Measurements from ENCODE around the gene KIF22. TPM values are rescaled to one million over a fixed set of nuclear protein-coding genes. Genes with fewer than 3 reads are reported as not detected.
A peak's percentile ranks its signal among the peaks of the same experiment; 100 is the strongest.

KIF22 gene
- total and polyA plus RNA-seq, 9 of the 15 experiments (the other 6 are each of a cell fraction or from before 2014, with no cell fraction given): 8.7 to 232 (median 131) TPM

- TF ChIP-seq BRCA1 (IDR thresholded peaks at IDR 0.05): no peak
- TF ChIP-seq BRCA1 (CRISPR knock-in tag; IDR thresholded peaks at IDR 0.05): no peak
- TF ChIP-seq, protein P1, sequence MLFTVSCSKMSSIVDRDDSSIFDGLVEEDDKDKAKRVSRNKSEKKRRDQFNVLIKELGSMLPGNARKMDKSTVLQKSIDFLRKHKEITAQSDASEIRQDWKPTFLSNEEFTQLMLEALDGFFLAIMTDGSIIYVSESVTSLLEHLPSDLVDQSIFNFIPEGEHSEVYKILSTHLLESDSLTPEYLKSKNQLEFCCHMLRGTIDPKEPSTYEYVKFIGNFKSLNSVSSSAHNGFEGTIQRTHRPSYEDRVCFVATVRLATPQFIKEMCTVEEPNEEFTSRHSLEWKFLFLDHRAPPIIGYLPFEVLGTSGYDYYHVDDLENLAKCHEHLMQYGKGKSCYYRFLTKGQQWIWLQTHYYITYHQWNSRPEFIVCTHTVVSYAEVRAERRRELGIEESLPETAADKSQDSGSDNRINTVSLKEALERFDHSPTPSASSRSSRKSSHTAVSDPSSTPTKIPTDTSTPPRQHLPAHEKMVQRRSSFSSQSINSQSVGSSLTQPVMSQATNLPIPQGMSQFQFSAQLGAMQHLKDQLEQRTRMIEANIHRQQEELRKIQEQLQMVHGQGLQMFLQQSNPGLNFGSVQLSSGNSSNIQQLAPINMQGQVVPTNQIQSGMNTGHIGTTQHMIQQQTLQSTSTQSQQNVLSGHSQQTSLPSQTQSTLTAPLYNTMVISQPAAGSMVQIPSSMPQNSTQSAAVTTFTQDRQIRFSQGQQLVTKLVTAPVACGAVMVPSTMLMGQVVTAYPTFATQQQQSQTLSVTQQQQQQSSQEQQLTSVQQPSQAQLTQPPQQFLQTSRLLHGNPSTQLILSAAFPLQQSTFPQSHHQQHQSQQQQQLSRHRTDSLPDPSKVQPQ (CRISPR knock-in tag; IDR thresholded peaks at IDR 0.05; ENCODE audit: borderline replicate concordance): 0 out of 2 replicates have a peak, but pooled peaks have one; percentile 64
- no peak for TF ChIP-seq ZNF274 (IDR thresholded peaks at IDR 0.05; ENCODE audit: borderline replicate concordance, low read depth, low read length)
- TF ChIP-seq ZBTB11 (CRISPR knock-in tag; IDR thresholded peaks at IDR 0.05): peak in 1 of 3 experiments; percentile 83; a peak in 2 of 6 replicates
- no peak for TF ChIP-seq JUNB (CRISPR knock-in tag; conservative IDR thresholded peaks at IDR 0.05)
- no peak for TF ChIP-seq CHD4 (IDR thresholded peaks at IDR 0.05; ENCODE audit: insufficient read depth, insufficient replicate concordance, low read depth, low read length, poor library complexity, severe bottlenecking)
- TF ChIP-seq THRB (CRISPR knock-in tag; conservative IDR thresholded peaks at IDR 0.05): peak; percentile 90
- no peak for TF ChIP-seq DNMT1 (IDR thresholded peaks at IDR 0.05)
- TF ChIP-seq ZBTB8A (IDR thresholded peaks at IDR 0.05; ENCODE audit: partially characterized antibody): no peak
- peak; percentile 35; the same call in 1 of the 2 replicates for TF ChIP-seq ZNF324 (CRISPR knock-in tag; IDR thresholded peaks at IDR 0.05)
- TF ChIP-seq ZBTB17 (CRISPR knock-in tag; IDR thresholded peaks at IDR 0.05): peak; percentile 96
- no peak for TF ChIP-seq SIRT6 (IDR thresholded peaks at IDR 0.05; ENCODE audit: low read depth, low read length)
- TF ChIP-seq TCF3 (CRISPR knock-in tag; IDR thresholded peaks at IDR 0.05): no peak
- TF ChIP-seq, protein P2, sequence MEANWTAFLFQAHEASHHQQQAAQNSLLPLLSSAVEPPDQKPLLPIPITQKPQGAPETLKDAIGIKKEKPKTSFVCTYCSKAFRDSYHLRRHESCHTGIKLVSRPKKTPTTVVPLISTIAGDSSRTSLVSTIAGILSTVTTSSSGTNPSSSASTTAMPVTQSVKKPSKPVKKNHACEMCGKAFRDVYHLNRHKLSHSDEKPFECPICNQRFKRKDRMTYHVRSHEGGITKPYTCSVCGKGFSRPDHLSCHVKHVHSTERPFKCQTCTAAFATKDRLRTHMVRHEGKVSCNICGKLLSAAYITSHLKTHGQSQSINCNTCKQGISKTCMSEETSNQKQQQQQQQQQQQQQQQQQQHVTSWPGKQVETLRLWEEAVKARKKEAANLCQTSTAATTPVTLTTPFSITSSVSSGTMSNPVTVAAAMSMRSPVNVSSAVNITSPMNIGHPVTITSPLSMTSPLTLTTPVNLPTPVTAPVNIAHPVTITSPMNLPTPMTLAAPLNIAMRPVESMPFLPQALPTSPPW (CRISPR knock-in tag; IDR thresholded peaks at IDR 0.05): peak; percentile 64
- peak in 1 of 2 experiments; percentile 13; a peak in 1 of 4 replicates for TF ChIP-seq TBL1XR1 (IDR thresholded peaks at IDR 0.05; ENCODE audit: low read length in 2 of 2)
- peak; percentile 55; the same call in 1 of the 2 replicates for TF ChIP-seq SREBF1 (IDR thresholded peaks at IDR 0.05; ENCODE audit: borderline replicate concordance, low read depth, low read length)
Observed at GRCh38 chr16:29815793-29816693, 25.5 kb downstream of the KIF22 start, which contains the start of gene PAGR1 (continued).

Measured in K562 (cell line).